ENCODE results near the gene SAMD9L. TPM values are rescaled to one million over a fixed set of nuclear protein-coding genes. Genes with fewer than 3 reads are reported as not detected.

The SAMD9L gene
- total RNA-seq, 1 donor from 2014 or later, result 1.8 TPM

DNA sequence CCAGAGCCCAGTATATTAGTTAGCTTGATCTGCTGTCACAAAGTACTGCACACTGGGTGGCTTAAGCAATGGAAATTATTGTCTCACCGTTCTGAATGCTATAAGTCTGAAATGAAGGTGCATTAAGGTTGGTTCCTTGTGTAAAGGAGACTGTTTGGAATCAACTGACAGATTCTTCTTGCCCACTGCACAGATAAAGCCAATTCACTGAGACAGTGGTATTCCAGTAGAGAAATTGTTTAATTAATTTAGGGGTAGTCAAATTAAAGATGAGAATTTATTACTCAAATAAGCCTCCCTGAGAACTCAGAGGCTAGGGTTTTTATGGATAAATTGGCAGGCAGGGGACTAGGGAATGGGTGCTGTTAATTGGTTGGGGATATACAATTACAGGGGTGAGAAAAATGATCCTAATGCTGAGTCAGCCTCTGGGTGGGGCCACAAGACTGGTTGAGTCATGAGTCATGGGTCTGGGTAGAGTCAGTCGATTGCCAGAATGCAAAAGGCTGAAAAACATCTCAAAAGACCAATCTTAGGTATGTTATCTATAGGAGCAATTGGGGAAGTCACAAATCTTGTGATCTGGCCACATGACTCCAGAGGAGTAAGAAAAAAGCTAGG, 23.5 kb upstream of the SAMD9L start:
- Mint-ChIP-seq H3K27me3 (peaks cover 15% of the 10 kb centered on the region), H3K27ac (no peak overlapping the region), H3K4me1 (ENCODE audit: unreplicated experiment) (no peaks in the 10 kb centered on the region), H3K9me3 (peaks cover 4% of the 10 kb centered on the region), H3K36me3 (no peaks in the 10 kb centered on the region), H3K4me3 (no peak overlapping the region)
- DNase-seq (ENCODE audit: extremely low spot score, unreplicated experiment), result no peak
- TF ChIP-seq CTCF (conservative IDR thresholded peaks at IDR 0.05), result no peak

GRCh38 chr7:93165447-93165846, 17.3 kb upstream of the SAMD9L start:
- no peaks in the 10 kb centered on the region for H3K36me3 Mint-ChIP-seq
- no peaks in the 10 kb centered on the region for H3K4me1 Mint-ChIP-seq (ENCODE audit: unreplicated experiment)
- DNase-seq (ENCODE audit: extremely low spot score, unreplicated experiment), result no peak
- H3K9me3 Mint-ChIP-seq, result no peaks in the 10 kb centered on the region
- peaks cover 17% of the 10 kb centered on the region for H3K27me3 Mint-ChIP-seq
- H3K4me3 Mint-ChIP-seq, result no peak overlapping the region
- no peak overlapping the region for H3K27ac Mint-ChIP-seq
- no peak for TF ChIP-seq CTCF (conservative IDR thresholded peaks at IDR 0.05)

DNA sequence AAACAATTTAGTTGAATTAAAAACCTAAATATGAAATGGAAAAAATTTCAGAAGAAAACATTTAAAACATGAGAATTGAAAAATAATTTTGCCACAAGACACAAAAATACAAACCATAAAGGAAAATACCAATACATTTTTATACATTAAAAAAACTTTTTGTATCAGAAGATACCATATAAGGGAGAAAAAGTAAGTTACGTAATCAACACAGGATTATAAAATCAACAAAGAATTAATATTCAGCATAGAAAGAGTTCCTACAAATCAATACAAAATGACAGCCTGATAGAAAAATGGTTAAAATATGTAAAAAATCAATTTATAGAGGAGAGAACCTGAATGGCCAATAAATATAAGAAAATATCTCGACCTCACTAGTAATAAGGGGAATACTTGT, 16.6 kb upstream of the SAMD9L start:
- Mint-ChIP-seq H3K27me3 (peaks cover 17% of the 10 kb centered on the region), H3K27ac (no peak overlapping the region), H3K4me3 (no peak overlapping the region), H3K9me3 (no peaks in the 10 kb centered on the region), H3K36me3 (no peaks in the 10 kb centered on the region), H3K4me1 (ENCODE audit: unreplicated experiment) (no peaks in the 10 kb centered on the region)
- no peak for TF ChIP-seq CTCF (conservative IDR thresholded peaks at IDR 0.05)
- DNase-seq (ENCODE audit: extremely low spot score, unreplicated experiment), result no peak

- Mint-ChIP-seq H3K36me3 (no peaks in the 10 kb centered on the region), H3K4me1 (ENCODE audit: unreplicated experiment) (no peaks in the 10 kb centered on the region), H3K4me3 (no peak overlapping the region), H3K27ac (no peak overlapping the region), H3K9me3 (no peaks in the 10 kb centered on the region), H3K27me3 (no peaks in the 10 kb centered on the region)
- no peak for DNase-seq (ENCODE audit: extremely low spot score, unreplicated experiment)
- TF ChIP-seq CTCF (conservative IDR thresholded peaks at IDR 0.05), result no peak
These were observed 13.1 kb upstream of the SAMD9L start for GRCh38 chr7:93161181-93161762.

GRCh38 chr7:93160410-93160809, 12.2 kb upstream of the SAMD9L start:
- H3K27ac Mint-ChIP-seq, result no peak overlapping the region
- no peaks in the 10 kb centered on the region for H3K4me1 Mint-ChIP-seq (ENCODE audit: unreplicated experiment)
- H3K9me3 Mint-ChIP-seq, result no peaks in the 10 kb centered on the region
- TF ChIP-seq CTCF (conservative IDR thresholded peaks at IDR 0.05), result no peak
- DNase-seq (ENCODE audit: extremely low spot score, unreplicated experiment), result no peak
- H3K27me3 Mint-ChIP-seq, result no peaks in the 10 kb centered on the region
- H3K36me3 Mint-ChIP-seq, result no peaks in the 10 kb centered on the region
- no peak overlapping the region for H3K4me3 Mint-ChIP-seq
